D721Med (cell line): Measurements from ENCODE around the gene CXCL16.

Source experiments
- DNase-seq: peaks from one replicate; pipeline ENCODE4 v3.0.0; 2011; ENCODE audit warnings: low spot score; ENCODE audit not compliant: insufficient read length
- FAIRE-seq: peaks from 2 replicates; lab custom pipeline; 2011; peaks lifted over from hg19 to GRCh38; lab: Jason Lieb, UNC
- CTCF ChIP-seq: IDR thresholded peaks from 2 replicates; pipeline ENCODE4 v1.5.1; 2012; ENCODE audit warnings: mild to moderate bottlenecking, control low read depth; ENCODE audit not compliant: insufficient read depth; ENCODE audit errors: missing control alignments

CXCL16 gene

GRCh38 chr17:4751932-4752331 is 12.2 kb upstream of the CXCL16 start:
- DNase-seq (no peak), FAIRE-seq (no peak)
- no peak for TF ChIP-seq CTCF

- no peak for DNase-seq
- no peak for FAIRE-seq
- TF ChIP-seq CTCF: no peak
These were observed 10.9 kb upstream of the CXCL16 start for GRCh38 chr17:4750606-4751005.

- FAIRE-seq: no peak
- no peak for DNase-seq
- TF ChIP-seq CTCF: no peak
These were observed 9.0 kb upstream of the CXCL16 start for GRCh38 chr17:4748686-4749085.

GRCh38 chr17:4747847-4748246 is 8.1 kb upstream of the CXCL16 start:
- no peak for FAIRE-seq
- no peak for DNase-seq
- TF ChIP-seq CTCF: no peak

- DNase-seq (no peak), FAIRE-seq (no peak)
- no peak for TF ChIP-seq CTCF
These were observed 5.6 kb upstream of the CXCL16 start for GRCh38 chr17:4744999-4745969.

- FAIRE-seq (no peak), DNase-seq (no peak)
- TF ChIP-seq CTCF: no peak
These were observed 4.2 kb upstream of the CXCL16 start for GRCh38 chr17:4743898-4744297.

- no peak for DNase-seq
- no peak for TF ChIP-seq CTCF
- no peak for FAIRE-seq
These were observed 3.5 kb upstream of the CXCL16 start for GRCh38 chr17:4743216-4743615.
